Measurements from ENCODE around the gene ACKR4.

- TF ChIP-seq CTCF (conservative IDR thresholded peaks at IDR 0.05) = no peak
- no peak for TF ChIP-seq ZFX (IDR thresholded peaks at IDR 0.05)
Observed at GRCh38 chr3:132630612-132631011, 33.5 kb downstream of the ACKR4 start.

All from C4-2B (cell line).